RWPE2 (cell line): ENCODE results near the gene COL23A1.

ENCODE experiments used
- ATAC-seq: fragments of 200-7000 bp; cut with Tn5 transposase; 3 replicates; pipeline ENCODE4 v1.9.1; 2021; ENCODE audit warnings: low read depth
- DNase-seq: peaks from one replicate; pipeline ENCODE4 v3.0.0-alpha.2; 2020; ENCODE audit warnings: low spot score
- H3K27ac ChIP-seq: fragments of 450-650 bp; 2 replicates; pipeline ENCODE4 v1.5.1; 2017; ENCODE audit warnings: mild to moderate bottlenecking; ENCODE audit not compliant: poor library complexity, severe bottlenecking
- H3K27me3 ChIP-seq: fragments of 250-450 bp; sonication (Bioruptor Pico); 2 replicates; pipeline ENCODE4 v1.5.1; 2021; ENCODE audit warnings: mild to moderate bottlenecking, moderate library complexity; ENCODE audit not compliant: insufficient read depth, poor library complexity, severe bottlenecking
- H3K36me3 ChIP-seq: fragments of 250-450 bp; sonication (Bioruptor Pico); 2 replicates; pipeline ENCODE4 v1.5.1; 2020; ENCODE audit warnings: low read depth, mild to moderate bottlenecking, moderate library complexity
- H3K4me1 ChIP-seq: fragments of 250-450 bp; sonication (Bioruptor Pico); 2 replicates; pipeline ENCODE4 v1.5.1; 2021; ENCODE audit warnings: mild to moderate bottlenecking, moderate library complexity; ENCODE audit not compliant: insufficient read depth, poor library complexity, severe bottlenecking
- H3K4me3 ChIP-seq: fragments of 250-450 bp; sonication (Bioruptor Pico); 2 replicates; pipeline ENCODE4 v1.5.1; 2021; ENCODE audit warnings: mild to moderate bottlenecking, moderate library complexity; ENCODE audit not compliant: severe bottlenecking
- H3K9me3 ChIP-seq: fragments of 250-450 bp; sonication (Bioruptor Pico); 2 replicates; pipeline ENCODE4 v1.5.1; 2021; ENCODE audit warnings: mild to moderate bottlenecking, moderate library complexity; ENCODE audit not compliant: severe bottlenecking
- TF ChIP-seq, protein P1 (sequence below): fragments of 450-650 bp; IDR thresholded peaks from one replicate; pipeline ENCODE4 v1.5.1; 2017; ENCODE audit warnings: mild to moderate bottlenecking, moderate library complexity; ENCODE audit not compliant: poor library complexity, severe bottlenecking

The COL23A1 gene

GRCh38 chr5:178308541-178309092, 281.6 kb downstream of the COL23A1 start:
- H3K4me3 ChIP-seq: no peak overlapping the region
- no peaks in the 10 kb centered on the region for H3K9me3 ChIP-seq
- peak; percentile 58 for DNase-seq
- no peaks in the 10 kb centered on the region for H3K36me3 ChIP-seq
- H3K27ac ChIP-seq: no peak overlapping the region
- TF ChIP-seq, protein P1, sequence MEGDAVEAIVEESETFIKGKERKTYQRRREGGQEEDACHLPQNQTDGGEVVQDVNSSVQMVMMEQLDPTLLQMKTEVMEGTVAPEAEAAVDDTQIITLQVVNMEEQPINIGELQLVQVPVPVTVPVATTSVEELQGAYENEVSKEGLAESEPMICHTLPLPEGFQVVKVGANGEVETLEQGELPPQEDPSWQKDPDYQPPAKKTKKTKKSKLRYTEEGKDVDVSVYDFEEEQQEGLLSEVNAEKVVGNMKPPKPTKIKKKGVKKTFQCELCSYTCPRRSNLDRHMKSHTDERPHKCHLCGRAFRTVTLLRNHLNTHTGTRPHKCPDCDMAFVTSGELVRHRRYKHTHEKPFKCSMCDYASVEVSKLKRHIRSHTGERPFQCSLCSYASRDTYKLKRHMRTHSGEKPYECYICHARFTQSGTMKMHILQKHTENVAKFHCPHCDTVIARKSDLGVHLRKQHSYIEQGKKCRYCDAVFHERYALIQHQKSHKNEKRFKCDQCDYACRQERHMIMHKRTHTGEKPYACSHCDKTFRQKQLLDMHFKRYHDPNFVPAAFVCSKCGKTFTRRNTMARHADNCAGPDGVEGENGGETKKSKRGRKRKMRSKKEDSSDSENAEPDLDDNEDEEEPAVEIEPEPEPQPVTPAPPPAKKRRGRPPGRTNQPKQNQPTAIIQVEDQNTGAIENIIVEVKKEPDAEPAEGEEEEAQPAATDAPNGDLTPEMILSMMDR: no peak
- no peak for ATAC-seq
- no peaks in the 10 kb centered on the region for H3K27me3 ChIP-seq
- no peaks in the 10 kb centered on the region for H3K4me1 ChIP-seq

- Histone ChIP-seq H3K36me3 (no peaks in the 10 kb centered on the region), H3K4me3 (no peak overlapping the region), H3K27ac (no peak overlapping the region), H3K4me1 (no peaks in the 10 kb centered on the region), H3K27me3 (no peaks in the 10 kb centered on the region), H3K9me3 (no peaks in the 10 kb centered on the region)
- TF ChIP-seq, protein P1: no peak
- DNase-seq: peak; percentile 54
- ATAC-seq: no peak
These were observed 282.7 kb downstream of the COL23A1 start for GRCh38 chr5:178307267-178308045.

- H3K36me3 ChIP-seq: no peaks in the 10 kb centered on the region
- no peak overlapping the region for H3K4me3 ChIP-seq
- ATAC-seq (no peak), DNase-seq (peak; percentile 55)
- H3K4me1 ChIP-seq: no peaks in the 10 kb centered on the region
- H3K27me3 ChIP-seq: no peaks in the 10 kb centered on the region
- TF ChIP-seq, protein P1: no peak
- H3K9me3 ChIP-seq: no peaks in the 10 kb centered on the region
- H3K27ac ChIP-seq: no peak overlapping the region
These were observed 283.6 kb downstream of the COL23A1 start for GRCh38 chr5:178306430-178307225.

DNA sequence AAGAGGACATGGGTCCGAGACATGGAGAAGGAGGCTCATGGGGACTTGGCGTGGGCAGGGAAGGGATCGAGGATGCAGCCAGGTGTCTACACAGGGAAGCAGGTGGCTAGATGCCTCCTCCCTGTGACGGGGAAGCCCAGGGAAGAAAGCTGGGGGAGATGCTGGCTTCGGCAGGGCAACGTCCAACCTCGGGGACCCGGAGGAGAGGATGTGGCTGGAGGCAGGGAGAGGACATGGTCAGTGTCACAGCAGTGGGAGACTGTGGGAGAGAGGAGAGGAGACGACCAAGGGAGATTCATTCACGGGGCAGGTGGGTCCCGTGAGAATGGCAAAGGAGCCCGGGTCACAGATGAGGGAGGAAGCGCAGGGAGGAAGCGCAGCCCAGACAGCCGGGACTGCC, 284.4 kb downstream of the COL23A1 start:
- Histone ChIP-seq H3K9me3 (no peaks in the 10 kb centered on the region), H3K27me3 (no peaks in the 10 kb centered on the region), H3K36me3 (no peaks in the 10 kb centered on the region), H3K27ac (no peak overlapping the region), H3K4me1 (no peaks in the 10 kb centered on the region), H3K4me3 (no peak overlapping the region)
- no peak for ATAC-seq
- DNase-seq: peak; percentile 51
- TF ChIP-seq, protein P1: no peak
